HL-60/S4 (cell line): ENCODE measurements around the gene SBK3.
"Not testable (repeated sequence)": the region's sequence is repeated elsewhere in the genome, so short reads cannot be mapped to it uniquely, and the experiment has no call there.

Experiments used
- in situ Hi-C: fragments of 300-500 bp; cut with MboI; formaldehyde crosslinking; loops from 2 replicates; pipeline ENCODE4 v1.14.3; 2022; ENCODE audit warnings: low sequenced_read_pairs

SBK3 gene

GRCh38 chr19:55576746-55577145 lies 31.4 kb upstream of the SBK3 start:
- in situ Hi-C loops, result no loop called here

GRCh38 chr19:55573929-55574328 lies 28.6 kb upstream of the SBK3 start:
- in situ Hi-C loops, result not testable (repeated sequence)

- in situ Hi-C loops, result not testable (repeated sequence)
Measured at GRCh38 chr19:55569477-55569876, 24.1 kb upstream of the SBK3 start.

- in situ Hi-C loops, result no loop called here
Measured at GRCh38 chr19:55567708-55568328, 22.5 kb upstream of the SBK3 start.

- in situ Hi-C loops, result no loop called here
Measured at GRCh38 chr19:55566823-55567222, 21.5 kb upstream of the SBK3 start.

- in situ Hi-C loops, result no loop called here
Measured at GRCh38 chr19:55563261-55563690, 17.9 kb upstream of the SBK3 start.

GRCh38 chr19:55559684-55560083 lies 14.3 kb upstream of the SBK3 start:
- in situ Hi-C loops, result no loop called here

- in situ Hi-C loops, result no loop called here
Measured at GRCh38 chr19:55554741-55555152, 9.4 kb upstream of the SBK3 start.

- in situ Hi-C loops, result no loop called here
Measured at GRCh38 chr19:55554302-55554701, 9.0 kb upstream of the SBK3 start.

GRCh38 chr19:55553217-55554182 lies 8.2 kb upstream of the SBK3 start:
- in situ Hi-C loops, result no loop called here

GRCh38 chr19:55552620-55553019 lies 7.3 kb upstream of the SBK3 start:
- in situ Hi-C loops, result no loop called here

GRCh38 chr19:55552206-55552605 lies 6.9 kb upstream of the SBK3 start:
- in situ Hi-C loops, result no loop called here

GRCh38 chr19:55550321-55550650 lies 4.9 kb upstream of the SBK3 start:
- in situ Hi-C loops, result no loop called here

- in situ Hi-C loops, result no loop called here
Measured at GRCh38 chr19:55549500-55550320, 4.4 kb upstream of the SBK3 start.

GRCh38 chr19:55546822-55547614 lies 1.7 kb upstream of the SBK3 start:
- in situ Hi-C loops, result no loop called here

GRCh38 chr19:55546011-55546410 lies 668 bp upstream of the SBK3 start:
- in situ Hi-C loops, result no loop called here

GRCh38 chr19:55544776-55545439 lies 435 bp downstream of the SBK3 start:
- in situ Hi-C loops, result no loop called here

- in situ Hi-C loops, result no loop called here
Measured at GRCh38 chr19:55544014-55544413, 1.3 kb downstream of the SBK3 start.

GRCh38 chr19:55543567-55543966 lies 1.8 kb downstream of the SBK3 start:
- in situ Hi-C loops, result no loop called here

- in situ Hi-C loops, result no loop called here
Measured at GRCh38 chr19:55542292-55542855, 3.0 kb downstream of the SBK3 start.
